ENCODE measurements around the gene TMPRSS9.
"Not testable (repeated sequence)": the region's sequence is repeated elsewhere in the genome, so short reads cannot be mapped to it uniquely, and the experiment has no call there.

The TMPRSS9 gene

GRCh38 chr19:2343289-2343982 lies 16.6 kb upstream of the TMPRSS9 start:
- DNase-seq, result no peak

GRCh38 chr19:2344381-2344870 lies 15.6 kb upstream of the TMPRSS9 start:
- no peak for DNase-seq

DNA sequence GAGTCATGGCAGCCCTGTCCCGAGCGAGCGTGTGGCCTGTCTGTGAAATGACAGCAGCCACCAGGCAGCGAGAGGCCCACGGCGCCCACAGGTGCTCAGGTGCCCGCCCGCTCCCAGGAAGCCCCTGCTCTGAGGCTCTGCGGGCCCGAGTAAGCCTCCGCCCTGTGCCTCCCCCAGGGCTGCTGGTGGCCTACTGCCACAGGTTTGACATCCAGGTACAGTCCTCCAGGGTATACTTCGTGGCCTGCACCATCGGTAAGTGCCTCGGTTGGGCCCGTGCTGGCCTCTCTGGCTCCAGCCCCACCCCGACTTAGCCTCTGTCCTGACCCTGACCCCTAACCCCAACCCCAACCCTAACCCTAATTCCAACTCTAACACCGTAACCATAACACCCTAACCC lies 15.0 kb upstream of the TMPRSS9 start:
- no peak for DNase-seq

DNA sequence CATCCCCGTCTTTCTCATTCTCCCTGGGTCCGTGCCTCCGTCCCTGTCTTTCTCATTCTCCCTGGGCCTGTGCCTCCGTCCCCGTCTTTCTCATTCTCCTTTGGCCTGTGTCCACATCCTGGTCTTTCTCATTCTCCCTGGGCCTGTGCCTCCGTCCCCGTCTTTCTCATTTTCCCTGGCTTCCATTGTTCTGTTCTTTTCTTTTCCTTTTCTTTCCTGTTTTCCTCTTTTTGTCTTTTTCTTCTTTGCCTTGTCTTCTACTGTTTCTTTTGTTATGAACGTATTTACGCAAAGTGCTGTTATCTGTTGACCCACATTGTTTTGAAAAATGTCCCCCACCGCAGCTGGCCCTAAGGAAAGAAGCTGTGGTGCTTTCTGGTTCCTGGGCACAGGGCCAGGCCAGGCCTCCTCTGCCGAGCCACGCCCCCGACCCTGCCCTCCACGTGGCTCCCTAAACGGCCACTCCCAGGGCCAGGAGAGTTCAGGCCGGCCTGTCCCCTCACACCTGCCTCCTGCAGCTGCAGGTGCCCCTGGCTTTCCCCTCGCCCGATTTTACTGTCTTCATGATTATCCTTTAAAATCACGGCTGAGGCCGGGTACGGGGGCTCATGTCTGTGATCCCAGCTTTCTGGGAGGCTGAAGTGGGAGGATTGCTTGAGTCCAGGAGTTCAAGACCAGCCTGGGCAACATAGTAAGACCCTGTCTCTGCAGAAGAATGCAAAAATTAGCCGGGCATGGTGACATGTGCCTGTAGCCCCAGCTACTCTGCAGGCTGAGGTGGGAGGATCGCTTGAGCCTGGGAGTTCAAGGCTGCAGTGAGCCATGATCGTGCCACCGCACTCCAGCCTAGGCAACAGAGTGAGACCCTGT lies 14.0 kb upstream of the TMPRSS9 start:
- no peak for DNase-seq

GRCh38 chr19:2349818-2350217 lies 10.2 kb upstream of the TMPRSS9 start:
- not testable (repeated sequence) for DNase-seq

DNA sequence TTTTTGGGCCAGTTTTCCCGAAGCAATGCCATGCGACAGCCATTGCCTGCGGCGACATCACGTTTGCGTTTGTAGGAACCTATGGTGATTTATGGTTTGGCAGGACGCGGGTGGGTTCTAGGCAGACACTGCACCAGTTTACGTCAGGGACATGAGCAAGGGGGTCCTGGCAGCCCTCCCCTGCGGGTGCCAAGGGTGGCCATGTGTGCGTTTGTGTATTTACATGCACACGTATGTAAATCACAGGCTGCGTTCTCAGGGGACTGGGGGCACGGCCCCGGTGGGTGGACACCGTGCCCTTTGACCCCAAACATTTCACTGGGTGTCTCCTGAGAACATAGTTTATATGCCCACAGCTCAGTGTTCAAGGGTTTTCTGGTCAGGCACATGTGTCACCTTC lies 9.4 kb upstream of the TMPRSS9 start:
- no peak for DNase-seq

- no peak for DNase-seq
Observed at GRCh38 chr19:2351591-2351990, 8.5 kb upstream of the TMPRSS9 start.

- DNase-seq, result no peak
Observed at GRCh38 chr19:2352121-2352520, 7.9 kb upstream of the TMPRSS9 start.

- DNase-seq, result no peak
Observed at GRCh38 chr19:2353159-2353886, 6.7 kb upstream of the TMPRSS9 start.

DNA sequence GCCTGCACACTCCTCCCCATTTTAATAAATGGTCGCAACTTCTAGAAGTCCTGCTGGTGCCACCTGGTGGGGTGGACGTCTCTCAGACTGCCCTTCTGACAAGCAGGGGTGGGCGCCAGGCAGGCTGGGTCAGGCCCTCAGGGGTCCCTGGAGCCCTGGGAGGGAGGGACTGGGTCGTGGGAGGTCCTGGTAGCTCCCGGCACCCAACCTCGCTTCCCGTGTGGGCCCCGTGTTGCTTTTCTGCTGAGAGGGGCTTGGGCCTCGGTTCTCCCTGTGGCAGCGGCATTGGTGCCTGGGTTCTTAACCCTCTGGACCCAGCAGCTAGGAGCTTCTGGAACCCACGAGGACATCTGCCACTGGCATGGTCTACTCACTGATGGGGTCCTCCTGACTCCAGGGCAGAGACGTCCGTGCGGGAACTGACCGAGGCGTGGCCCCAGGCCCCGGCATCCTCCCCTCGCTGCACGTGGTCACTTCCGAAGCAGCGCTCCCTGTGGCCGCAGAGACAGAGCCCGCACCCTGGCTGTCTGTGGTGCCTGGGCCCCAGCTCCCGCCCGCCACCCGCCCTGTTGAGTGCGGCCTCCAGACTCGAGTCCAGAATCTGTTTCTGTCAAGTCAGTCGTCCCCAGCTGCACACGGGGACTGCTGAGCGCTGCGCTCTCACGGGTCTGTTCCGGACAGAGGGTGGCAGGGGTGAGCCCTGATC lies 6.0 kb upstream of the TMPRSS9 start:
- no peak for DNase-seq

DNA sequence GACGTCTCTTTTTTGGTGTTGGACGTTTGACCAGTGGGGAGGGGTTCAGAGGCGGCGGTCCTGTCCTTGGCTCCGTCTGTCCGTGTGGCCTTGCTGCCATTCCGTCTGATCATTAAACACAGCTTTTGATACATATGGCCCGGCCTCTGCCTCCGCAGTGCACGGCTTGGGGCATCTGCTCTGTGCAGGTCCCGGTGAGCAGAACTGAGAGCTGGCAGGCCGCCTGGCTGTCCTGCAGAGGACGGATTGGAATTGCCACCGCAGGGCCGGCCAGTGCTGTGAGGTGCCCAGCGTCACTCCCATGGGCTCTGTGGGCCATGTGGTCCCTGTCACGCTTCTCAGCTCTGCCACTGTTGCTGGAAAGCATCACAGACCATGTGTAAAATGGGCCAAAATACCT lies 5.4 kb upstream of the TMPRSS9 start:
- no peak for DNase-seq

DNA sequence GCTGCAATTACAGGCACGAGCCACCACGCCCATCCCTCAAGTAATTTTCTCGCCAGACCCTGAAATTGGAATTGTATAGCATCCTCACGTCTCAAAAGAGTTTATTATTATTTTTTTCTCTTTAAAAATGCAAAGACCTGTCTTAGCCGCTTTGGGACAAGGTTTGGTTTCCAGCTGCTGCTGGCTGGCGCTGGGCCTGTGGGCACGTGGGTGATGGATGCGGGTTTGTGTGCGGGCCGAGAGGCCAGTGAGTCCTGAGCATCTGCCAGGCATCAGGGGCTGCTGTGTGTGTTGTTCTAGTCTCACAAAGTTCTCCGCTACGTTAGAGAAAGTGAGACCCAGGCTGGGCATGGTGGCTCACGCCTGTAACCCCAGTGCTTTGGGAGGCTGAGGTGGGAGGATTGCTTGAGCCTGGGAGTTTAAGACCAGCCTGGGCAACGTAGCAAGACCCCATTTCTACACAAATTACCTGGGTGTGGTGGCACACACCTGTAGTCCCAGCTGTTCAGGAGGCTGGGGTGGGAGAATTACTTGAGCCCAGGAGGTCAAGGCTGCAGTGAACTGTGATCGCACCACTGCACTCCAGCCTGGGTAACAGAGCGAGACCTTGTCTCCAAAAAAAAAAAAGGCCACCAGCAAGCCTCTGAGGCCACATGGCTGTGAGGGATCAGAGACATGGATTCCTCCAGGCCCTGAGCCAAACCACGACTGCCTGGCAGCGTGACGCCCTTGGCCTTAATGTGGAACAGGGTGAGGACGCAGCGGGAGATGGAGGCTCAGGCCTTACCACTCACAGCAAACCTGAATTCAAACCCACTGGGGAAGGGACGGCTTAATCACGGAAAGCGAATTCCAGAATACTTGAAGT lies 4.7 kb upstream of the TMPRSS9 start:
- DNase-seq, result no peak

DNA sequence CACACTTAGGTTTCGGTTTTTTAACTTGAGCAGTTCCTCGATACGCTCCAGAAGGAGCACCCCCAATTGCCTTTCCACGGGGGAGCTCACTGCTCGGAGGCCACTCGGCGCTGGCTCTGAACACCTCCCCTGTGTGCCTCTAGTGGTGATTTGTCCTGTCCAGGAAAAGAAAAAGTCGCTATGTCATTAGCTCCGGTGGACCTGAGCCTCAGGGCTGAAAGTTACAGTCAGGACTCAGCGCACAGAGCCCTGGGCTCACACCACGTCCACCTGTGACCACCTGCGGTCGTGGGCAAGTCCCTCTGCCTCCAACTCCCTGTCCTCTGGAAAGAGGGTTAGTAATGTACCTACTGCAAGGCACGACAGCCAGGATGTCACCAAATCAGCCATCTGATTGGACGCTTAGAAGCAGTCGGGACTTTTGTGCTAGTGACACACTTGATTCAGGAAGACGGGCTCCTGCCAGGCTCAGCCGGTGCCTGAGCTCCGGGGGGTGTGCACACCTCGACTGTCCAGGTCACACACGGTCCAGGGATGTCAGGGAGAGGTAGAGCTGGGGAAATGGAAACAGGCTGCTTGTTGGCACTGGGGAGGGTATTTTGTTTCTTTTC lies 3.9 kb upstream of the TMPRSS9 start:
- DNase-seq, result no peak

- DNase-seq, result no peak
Observed at GRCh38 chr19:2357279-2358206, 2.5 kb upstream of the TMPRSS9 start.

DNA sequence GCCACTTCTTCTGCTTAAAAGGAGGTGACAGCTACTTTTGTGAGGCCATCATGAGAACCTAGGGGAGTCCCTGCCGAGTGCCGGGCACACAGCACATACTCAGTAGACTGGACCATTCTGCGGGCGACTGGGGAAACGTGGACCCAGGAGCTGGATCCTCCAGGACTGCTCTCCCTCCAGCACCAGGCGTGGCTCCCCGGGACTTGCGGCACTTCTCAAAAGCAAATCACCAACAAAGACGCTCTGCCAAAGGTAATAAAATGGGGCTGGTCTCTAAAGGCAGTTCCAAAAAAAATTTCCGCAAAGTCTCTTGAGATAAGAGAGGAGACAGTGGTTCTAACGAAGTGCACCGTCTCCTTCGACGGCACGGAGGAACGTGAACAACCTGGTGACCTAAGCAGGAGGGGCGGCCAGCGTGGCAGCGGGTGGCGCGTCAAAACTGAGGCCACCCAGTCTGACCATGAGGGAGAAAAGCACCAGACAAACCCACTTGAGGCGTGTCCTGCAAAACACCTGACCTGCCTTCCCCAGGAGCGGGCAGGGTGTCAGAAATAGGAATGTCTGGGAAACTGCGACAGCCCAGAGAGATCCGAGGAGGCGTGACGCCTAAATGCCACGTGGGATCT lies 1.4 kb upstream of the TMPRSS9 start:
- DNase-seq, result no peak

DNA sequence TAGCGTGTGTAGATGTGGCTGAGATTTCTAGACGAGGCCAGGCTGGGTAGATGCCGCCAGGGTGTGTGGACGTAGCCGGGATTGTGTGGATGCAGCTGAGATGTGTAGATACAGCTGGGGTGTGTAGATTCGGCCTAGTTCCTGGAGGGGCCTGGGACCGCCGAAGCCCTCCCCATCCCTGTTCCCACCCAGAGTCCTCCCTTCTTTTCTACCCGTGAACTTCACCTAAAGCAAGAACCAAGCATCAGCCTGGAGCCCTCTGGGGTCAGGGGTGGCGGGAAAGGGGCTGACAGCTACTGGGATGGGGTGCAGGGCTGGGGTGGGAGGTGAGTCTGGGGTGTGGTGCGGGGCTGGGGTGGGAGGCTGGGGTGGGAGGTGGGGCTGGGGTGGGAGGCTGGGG lies 768 bp downstream of the TMPRSS9 start:
- DNase-seq, result no peak

- DNase-seq, result no peak
Observed at GRCh38 chr19:2361246-2362045, 1.4 kb downstream of the TMPRSS9 start.

DNA sequence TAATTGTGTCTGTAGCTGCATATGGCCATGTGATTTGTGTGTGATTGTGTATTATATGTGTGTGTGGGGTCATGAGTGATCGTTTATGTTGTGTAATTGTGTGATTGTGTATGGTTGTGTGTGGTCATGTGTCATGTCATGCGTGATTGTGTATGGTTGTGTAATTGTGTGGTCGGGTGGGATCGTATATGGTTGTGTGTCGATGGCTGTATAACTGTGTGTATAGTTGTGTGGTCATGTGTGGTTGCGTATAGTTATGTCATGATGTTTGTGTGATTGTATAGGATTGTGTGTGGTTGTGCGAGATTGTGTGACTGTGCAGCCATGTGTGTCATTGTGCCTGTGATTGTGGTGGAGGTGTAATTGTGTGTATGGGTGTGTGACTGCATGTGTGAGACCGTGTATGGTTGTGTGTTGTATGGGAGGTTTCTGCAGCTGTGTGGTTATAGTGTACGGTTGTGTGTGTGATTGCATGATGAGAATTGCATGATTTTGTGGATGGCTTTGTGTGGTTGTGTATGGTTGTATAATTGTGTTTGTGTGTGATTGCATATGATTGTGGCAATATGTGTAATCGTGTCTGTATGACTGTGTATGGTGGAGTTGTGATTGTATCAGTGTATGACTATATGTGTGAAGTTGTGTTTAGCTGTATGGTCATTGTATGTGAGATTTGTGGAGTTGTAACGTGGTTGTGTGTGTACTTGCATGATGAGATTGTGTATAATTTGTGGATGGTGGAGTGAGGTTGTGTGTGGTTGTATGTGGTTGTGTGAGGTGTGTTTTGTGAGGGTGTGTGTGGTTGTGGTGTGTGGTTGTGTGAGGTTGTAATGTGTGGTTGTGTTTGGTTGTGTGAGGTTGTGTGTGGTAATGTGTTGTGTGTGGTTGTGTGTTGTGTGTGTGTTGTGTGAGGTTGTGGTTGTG lies 2.2 kb downstream of the TMPRSS9 start:
- DNase-seq, result no peak
